SU-DHL-6 (cell line): ENCODE results near the gene RBM26.

Experiments used
- H2AFZ ChIP-seq: fragments of 200-600 bp; sonication (generic); 2 replicates; pipeline ENCODE4 v1.6.1; 2014; ENCODE audit warnings: low read depth, mild to moderate bottlenecking, moderate library complexity, mixed read lengths, antibody characterized with exemption, low read length; ENCODE audit not compliant: severe bottlenecking
- H3F3A ChIP-seq: fragments of 200-600 bp; shearing (Covaris generic); 2 replicates; pipeline ENCODE4 v1.6.0; 2016; ENCODE audit warnings: antibody characterized with exemption, mild to moderate bottlenecking; ENCODE audit not compliant: insufficient read depth
- H3K27ac ChIP-seq: fragments of 200-600 bp; sonication (generic); 2 replicates; pipeline ENCODE4 v1.5.1; 2016; ENCODE audit warnings: low read depth, mild to moderate bottlenecking, low read length, moderate library complexity, mixed read lengths
- H3K27me3 ChIP-seq: fragments of 200-600 bp; sonication (generic), shearing (Covaris generic); 2 replicates; pipeline ENCODE4 v1.6.0; 2014; ENCODE audit warnings: mild to moderate bottlenecking, low read length
- H3K36me3 ChIP-seq: fragments of 200-600 bp; sonication (generic); 2 replicates; pipeline ENCODE4 v1.6.1; 2014; ENCODE audit warnings: mild to moderate bottlenecking, low read length, mixed read lengths
- H3K4me2 ChIP-seq: fragments of 300-600, 200-600 bp; shearing (Covaris generic), sonication (generic); 2 replicates; pipeline ENCODE4 v1.6.0; 2014; ENCODE audit warnings: low read length, low read depth, mild to moderate bottlenecking; ENCODE audit not compliant: poor library complexity, severe bottlenecking
- H3K4me3 ChIP-seq: fragments of 200-600 bp; sonication (generic); 2 replicates; pipeline ENCODE4 v1.5.1; 2014; ENCODE audit warnings: antibody characterized with exemption, low read length, mild to moderate bottlenecking, mixed read lengths; ENCODE audit not compliant: insufficient read depth, poor library complexity, severe bottlenecking
- H3K79me2 ChIP-seq: fragments of 200-600 bp; sonication (generic); 2 replicates; pipeline ENCODE4 v1.6.1; 2014; ENCODE audit warnings: mild to moderate bottlenecking, low read length, moderate library complexity; ENCODE audit not compliant: insufficient read depth
- H3K9ac ChIP-seq: fragments of 200-600 bp; sonication (generic); 2 replicates; pipeline ENCODE4 v1.7.0; 2014; ENCODE audit warnings: mild to moderate bottlenecking, low read length
- H3K9me2 ChIP-seq: fragments of 200-600 bp; sonication (generic); replicated peaks from 2 replicates; pipeline ENCODE4 v1.6.1; 2014; ENCODE audit warnings: low read length; ENCODE audit not compliant: insufficient read depth
- H3K9me3 ChIP-seq: fragments of 200-600 bp; sonication (generic); 2 replicates; pipeline ENCODE4 v1.6.1; 2014; ENCODE audit warnings: low read length, mixed read lengths; ENCODE audit not compliant: insufficient read depth
- H4K20me1 ChIP-seq: fragments of 200-600 bp; sonication (generic); 2 replicates; pipeline ENCODE4 v1.6.1; 2014; ENCODE audit warnings: low read depth, mild to moderate bottlenecking, antibody characterized with exemption, low read length, moderate library complexity, mixed read lengths
- CTCF ChIP-seq: fragments of 200-600 bp; sonication (generic); IDR thresholded peaks from one replicate; pipeline ENCODE4 v1.5.1; 2017; ENCODE audit warnings: antibody characterized with exemption, mild to moderate bottlenecking, low read length, moderate library complexity; ENCODE audit not compliant: insufficient read depth, poor library complexity, severe bottlenecking
- EZH2phosphoT487 ChIP-seq: fragments of 200-600 bp; sonication (generic), shearing (Covaris generic); conservative IDR thresholded peaks from 2 replicates; pipeline ENCODE4 v1.6.1; 2018; ENCODE audit warnings: mild to moderate bottlenecking, antibody characterized with exemption, low read length, moderate library complexity, mixed read lengths

The RBM26 gene

GRCh38 chr13:79317856-79318255 lies 88.2 kb downstream of the RBM26 start:
- Histone ChIP-seq H3F3A (peaks cover 15% of the 10 kb centered on the region; the same call in 1 of the 2 replicates), H4K20me1 (no peaks in the 10 kb centered on the region), H3K9ac (no peak overlapping the region), H3K9me3 (no peaks in the 10 kb centered on the region), H3K9me2 (no peaks in the 10 kb centered on the region), H2AFZ (no peak overlapping the region), H3K4me2 (no peak overlapping the region), H3K4me3 (no peak overlapping the region), H3K27me3 (no peaks in the 10 kb centered on the region), H3K27ac (no peak overlapping the region), H3K36me3 (peaks cover 77% of the 10 kb centered on the region), H3K79me2 (no peaks in the 10 kb centered on the region)
- no peak for TF ChIP-seq CTCF
- TF ChIP-seq EZH2phosphoT487: no peak

GRCh38 chr13:79314652-79315051 lies 91.4 kb downstream of the RBM26 start:
- Histone ChIP-seq H3K79me2 (no peaks in the 10 kb centered on the region), H3K27ac (no peak overlapping the region), H4K20me1 (no peaks in the 10 kb centered on the region), H3K36me3 (peaks cover 46% of the 10 kb centered on the region), H3K9ac (no peak overlapping the region), H3K9me3 (no peaks in the 10 kb centered on the region), H2AFZ (no peak overlapping the region), H3K27me3 (no peaks in the 10 kb centered on the region), H3K4me3 (no peak overlapping the region), H3K9me2 (no peaks in the 10 kb centered on the region), H3F3A (peaks cover 34% of the 10 kb centered on the region), H3K4me2 (no peak overlapping the region)
- TF ChIP-seq CTCF (no peak), EZH2phosphoT487 (no peak)

GRCh38 chr13:79312340-79312855 lies 93.7 kb downstream of the RBM26 start:
- H2AFZ ChIP-seq: no peak overlapping the region
- no peak overlapping the region for H3K4me2 ChIP-seq
- no peak for TF ChIP-seq CTCF
- no peak for TF ChIP-seq EZH2phosphoT487
- H3K27ac ChIP-seq: no peak overlapping the region
- H3F3A ChIP-seq: peaks cover 48% of the 10 kb centered on the region
- no peaks in the 10 kb centered on the region for H4K20me1 ChIP-seq
- H3K4me3 ChIP-seq: no peak overlapping the region
- peaks cover 28% of the 10 kb centered on the region; the same call in 1 of the 2 replicates for H3K36me3 ChIP-seq
- no peaks in the 10 kb centered on the region for H3K27me3 ChIP-seq
- no peaks in the 10 kb centered on the region for H3K79me2 ChIP-seq
- no peaks in the 10 kb centered on the region for H3K9me2 ChIP-seq
- no peaks in the 10 kb centered on the region for H3K9me3 ChIP-seq
- H3K9ac ChIP-seq: no peak overlapping the region

- Histone ChIP-seq H3K9me3 (no peaks in the 10 kb centered on the region), H3F3A (peaks cover 48% of the 10 kb centered on the region), H3K4me3 (no peak overlapping the region), H3K27ac (no peak overlapping the region), H2AFZ (no peak overlapping the region), H3K9ac (no peak overlapping the region), H3K36me3 (peaks cover 26% of the 10 kb centered on the region; the same call in 1 of the 2 replicates), H4K20me1 (no peaks in the 10 kb centered on the region), H3K27me3 (no peaks in the 10 kb centered on the region), H3K9me2 (no peaks in the 10 kb centered on the region), H3K79me2 (no peaks in the 10 kb centered on the region), H3K4me2 (no peak overlapping the region)
- TF ChIP-seq CTCF (no peak), EZH2phosphoT487 (no peak)
These were observed 94.7 kb downstream of the RBM26 start for GRCh38 chr13:79311386-79311785.
